HFFc6 (cell line): ENCODE measurements around the gene RANBP10. TPM values are rescaled to one million over a fixed set of nuclear protein-coding genes. Genes with fewer than 3 reads are reported as not detected.

Experiments
- DNase-seq: peaks from one replicate; pipeline ENCODE4 v3.0.0-alpha.2; 2018
- H3K27ac Mint-ChIP-seq: 2 replicates; pipeline ENCODE4 v1.8.0; 2020; ENCODE audit warnings: mild to moderate bottlenecking, mixed read lengths
- H3K27me3 Mint-ChIP-seq: 2 replicates; pipeline ENCODE4 v1.8.0; 2021; ENCODE audit warnings: mild to moderate bottlenecking, moderate library complexity, mixed read lengths; ENCODE audit not compliant: insufficient read depth
- H3K36me3 Mint-ChIP-seq: 2 replicates; pipeline ENCODE4 v1.8.0; 2021; ENCODE audit warnings: low read depth, mixed read lengths
- H3K4me1 Mint-ChIP-seq: 2 replicates; pipeline ENCODE4 v1.8.0; 2020; ENCODE audit warnings: low read depth, mixed read lengths
- H3K4me3 Mint-ChIP-seq: 2 replicates; pipeline ENCODE4 v1.8.0; 2020; ENCODE audit warnings: mild to moderate bottlenecking, moderate library complexity, mixed read lengths
- H3K9me3 Mint-ChIP-seq: 2 replicates; pipeline ENCODE4 v1.8.0; 2020; ENCODE audit warnings: mild to moderate bottlenecking, mixed read lengths
- total RNA-seq, 6 experiments: library from RNA; stranded (reverse); fragmentation: NEBNext Ultra II Directional; extraction: Animal tissue kit (Norgen Biotek cat#: 25700); gene quantifications; 2 replicates in 1 of 6; 3 replicates in 5 of 6; pipeline ENCODE4 v1.2.3, GENCODE V29; 2021
- TF ChIP-seq, protein P1 (sequence below): fragments of 200-600 bp; sonication (generic); IDR thresholded peaks from 2 replicates; pipeline ENCODE4 v1.5.0; 2021; ENCODE audit warnings: antibody characterized with exemption, mild to moderate bottlenecking

RANBP10 gene
- total RNA-seq, 6 experiments from 2014 or later, result 11.5 to 15.6 (median 12.8) TPM

DNA sequence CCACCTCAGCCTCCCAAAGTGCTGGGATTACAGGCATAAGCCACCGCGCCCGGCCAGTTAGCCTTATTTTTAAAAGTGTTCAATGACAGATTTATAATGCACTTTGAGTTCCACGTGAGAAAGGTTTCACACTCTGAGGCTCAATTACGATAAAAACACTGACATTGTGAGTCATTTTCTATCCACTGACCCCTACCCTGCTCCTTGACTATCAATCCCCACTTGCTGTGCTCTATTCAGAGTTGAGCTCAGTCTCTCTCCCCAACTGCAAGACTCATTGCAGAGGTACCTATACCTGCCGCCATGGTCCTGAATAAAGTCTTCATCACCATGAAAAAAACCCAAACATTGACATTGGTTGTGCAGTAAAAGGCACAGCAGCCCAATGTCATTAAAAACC is 95.8 kb downstream of the RANBP10 start:
- peaks cover 15% of the 10 kb centered on the region for H3K4me1 Mint-ChIP-seq
- TF ChIP-seq, protein P1, sequence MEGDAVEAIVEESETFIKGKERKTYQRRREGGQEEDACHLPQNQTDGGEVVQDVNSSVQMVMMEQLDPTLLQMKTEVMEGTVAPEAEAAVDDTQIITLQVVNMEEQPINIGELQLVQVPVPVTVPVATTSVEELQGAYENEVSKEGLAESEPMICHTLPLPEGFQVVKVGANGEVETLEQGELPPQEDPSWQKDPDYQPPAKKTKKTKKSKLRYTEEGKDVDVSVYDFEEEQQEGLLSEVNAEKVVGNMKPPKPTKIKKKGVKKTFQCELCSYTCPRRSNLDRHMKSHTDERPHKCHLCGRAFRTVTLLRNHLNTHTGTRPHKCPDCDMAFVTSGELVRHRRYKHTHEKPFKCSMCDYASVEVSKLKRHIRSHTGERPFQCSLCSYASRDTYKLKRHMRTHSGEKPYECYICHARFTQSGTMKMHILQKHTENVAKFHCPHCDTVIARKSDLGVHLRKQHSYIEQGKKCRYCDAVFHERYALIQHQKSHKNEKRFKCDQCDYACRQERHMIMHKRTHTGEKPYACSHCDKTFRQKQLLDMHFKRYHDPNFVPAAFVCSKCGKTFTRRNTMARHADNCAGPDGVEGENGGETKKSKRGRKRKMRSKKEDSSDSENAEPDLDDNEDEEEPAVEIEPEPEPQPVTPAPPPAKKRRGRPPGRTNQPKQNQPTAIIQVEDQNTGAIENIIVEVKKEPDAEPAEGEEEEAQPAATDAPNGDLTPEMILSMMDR, result no peak
- no peaks in the 10 kb centered on the region for H3K36me3 Mint-ChIP-seq
- no peaks in the 10 kb centered on the region for H3K27me3 Mint-ChIP-seq
- DNase-seq, result no peak
- no peak overlapping the region for H3K27ac Mint-ChIP-seq
- no peak overlapping the region for H3K4me3 Mint-ChIP-seq
- no peaks in the 10 kb centered on the region for H3K9me3 Mint-ChIP-seq

DNA sequence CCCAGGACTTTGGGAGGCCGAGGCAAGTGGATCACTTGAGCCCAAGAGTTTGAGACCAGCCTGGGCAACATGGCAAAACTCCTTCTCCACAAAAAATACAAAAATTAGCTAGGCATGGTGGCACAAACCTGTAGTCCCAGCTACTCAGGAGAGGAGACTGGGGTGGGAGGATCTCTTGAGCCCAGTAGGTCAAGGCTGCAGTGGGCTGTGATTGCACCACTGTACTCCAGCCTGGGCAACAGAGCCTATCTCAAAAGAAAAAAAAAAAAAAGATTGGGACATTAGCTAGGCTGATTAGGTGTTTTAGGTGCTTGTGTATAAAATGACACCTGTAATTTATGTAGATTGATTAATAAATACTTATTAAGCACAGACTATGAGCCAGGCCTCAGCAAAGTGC is 97.3 kb downstream of the RANBP10 start:
- DNase-seq, result no peak
- H3K4me3 Mint-ChIP-seq, result no peak overlapping the region
- no peaks in the 10 kb centered on the region for H3K27me3 Mint-ChIP-seq
- H3K4me1 Mint-ChIP-seq, result peaks cover 15% of the 10 kb centered on the region
- TF ChIP-seq, protein P1, result no peak
- H3K36me3 Mint-ChIP-seq, result no peaks in the 10 kb centered on the region
- H3K9me3 Mint-ChIP-seq, result no peaks in the 10 kb centered on the region
- no peak overlapping the region for H3K27ac Mint-ChIP-seq

DNA sequence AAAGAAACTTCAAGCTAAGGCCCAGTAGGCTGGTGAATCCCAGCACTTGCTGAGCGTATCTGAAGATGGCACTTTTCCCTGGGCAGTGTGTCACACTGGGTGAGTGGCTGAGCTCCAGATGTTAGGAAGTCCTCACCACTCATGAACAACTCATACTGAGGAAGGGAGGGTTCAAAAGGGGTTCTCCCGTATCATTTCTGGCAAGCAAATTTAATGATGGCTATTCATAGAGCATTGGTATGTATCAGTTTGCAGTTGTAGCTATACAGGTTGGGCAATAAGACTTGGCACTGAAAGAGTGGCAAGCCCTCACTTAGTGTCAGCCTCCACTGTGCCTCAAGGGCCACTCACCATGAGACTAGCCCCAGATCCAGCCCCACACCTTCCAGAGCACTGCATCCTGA is 98.0 kb downstream of the RANBP10 start:
- no peaks in the 10 kb centered on the region for H3K27me3 Mint-ChIP-seq
- no peak overlapping the region for H3K4me3 Mint-ChIP-seq
- TF ChIP-seq, protein P1, result no peak
- peak; percentile 27 for DNase-seq
- peak overlapping the region; percentile 17; the same call in 1 of the 2 replicates for H3K27ac Mint-ChIP-seq
- no peaks in the 10 kb centered on the region for H3K9me3 Mint-ChIP-seq
- peaks cover 15% of the 10 kb centered on the region for H3K4me1 Mint-ChIP-seq
- no peaks in the 10 kb centered on the region for H3K36me3 Mint-ChIP-seq

DNA sequence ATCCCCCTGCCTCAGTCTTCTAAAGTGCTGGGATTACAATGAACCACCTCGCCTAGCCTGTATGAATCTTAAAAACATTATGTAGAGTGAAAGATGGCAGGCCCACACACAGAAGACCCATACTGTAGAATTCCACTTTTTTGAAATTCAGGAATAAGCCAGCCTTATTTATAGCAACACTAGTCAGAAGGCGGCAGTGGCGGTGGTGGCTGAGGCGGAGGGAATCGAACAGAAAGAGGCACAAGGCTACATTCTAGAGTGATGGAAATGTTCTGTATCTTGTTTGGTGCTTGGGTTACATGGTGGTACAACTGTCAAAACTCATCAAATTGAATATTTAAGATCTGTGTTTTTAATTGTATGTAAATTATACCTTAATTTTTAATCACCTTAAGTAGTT is 98.6 kb downstream of the RANBP10 start:
- Mint-ChIP-seq H3K4me1 (peaks cover 15% of the 10 kb centered on the region), H3K36me3 (no peaks in the 10 kb centered on the region), H3K9me3 (no peaks in the 10 kb centered on the region), H3K4me3 (no peak overlapping the region), H3K27ac (no peak overlapping the region), H3K27me3 (no peaks in the 10 kb centered on the region)
- TF ChIP-seq, protein P1, result no peak
- no peak for DNase-seq

DNA sequence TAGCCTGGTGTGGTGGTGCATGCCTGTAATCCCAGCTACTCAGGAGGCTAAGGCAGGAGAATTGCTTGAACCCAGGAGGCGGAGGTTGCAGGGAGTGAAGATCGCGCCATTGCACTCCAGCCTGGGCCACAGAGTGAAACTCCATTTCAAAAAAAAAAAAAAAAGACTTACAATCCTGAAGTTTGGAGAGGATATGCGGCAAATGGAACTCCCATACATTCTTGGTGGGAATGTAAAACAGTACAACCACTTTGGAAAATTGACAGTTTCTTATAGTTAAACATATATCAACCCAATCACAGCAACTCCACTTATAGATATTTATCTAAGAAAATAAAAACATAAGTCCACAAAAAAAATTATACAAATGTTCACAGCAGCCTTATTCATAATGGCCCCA is 99.2 kb downstream of the RANBP10 start:
- no peaks in the 10 kb centered on the region for H3K9me3 Mint-ChIP-seq
- no peaks in the 10 kb centered on the region for H3K36me3 Mint-ChIP-seq
- H3K27me3 Mint-ChIP-seq, result no peaks in the 10 kb centered on the region
- DNase-seq, result no peak
- no peak overlapping the region for H3K4me3 Mint-ChIP-seq
- H3K27ac Mint-ChIP-seq, result no peak overlapping the region
- TF ChIP-seq, protein P1, result no peak
- H3K4me1 Mint-ChIP-seq, result peaks cover 15% of the 10 kb centered on the region

DNA sequence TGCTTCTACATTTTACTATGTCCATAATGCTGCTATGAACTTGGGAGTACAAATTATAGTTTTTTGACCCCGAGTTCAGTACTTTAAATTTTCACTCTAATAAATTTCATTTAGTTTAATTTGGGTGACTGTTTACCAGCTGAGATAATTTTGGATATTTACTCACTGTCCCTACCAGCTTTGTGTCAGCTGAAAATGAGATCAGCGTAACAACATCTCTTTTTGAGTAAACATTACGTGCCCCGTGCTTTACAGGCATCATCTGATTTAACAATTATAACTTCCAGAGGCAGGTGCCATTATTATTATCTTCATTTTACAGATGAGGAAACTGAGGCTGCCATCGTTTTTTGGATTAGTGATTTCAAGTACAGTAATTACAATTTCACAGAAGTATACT is 102.2 kb downstream of the RANBP10 start:
- TF ChIP-seq, protein P1, result no peak
- Mint-ChIP-seq H3K4me1 (peaks cover 15% of the 10 kb centered on the region), H3K9me3 (no peaks in the 10 kb centered on the region), H3K27ac (no peak overlapping the region), H3K4me3 (no peak overlapping the region), H3K36me3 (no peaks in the 10 kb centered on the region), H3K27me3 (no peaks in the 10 kb centered on the region)
- no peak for DNase-seq
